ENCODE data around the gene LTBP1. TPM values are rescaled to one million over a fixed set of nuclear protein-coding genes. Genes with fewer than 3 reads are reported as not detected.

Gene LTBP1
- total RNA-seq, 1 experiment from 2014 or later, result 119 TPM

GRCh38 chr2:33121925-33122324 lies 175.2 kb downstream of the LTBP1 start:
- POLR2A ChIA-PET, result interaction anchor here (0.6 to 0.7 kb wide), 2 partner anchors 220 to 621 kb away, joined by 3 to 4 read pairs; no protein-coding TSS in a partner anchor
- no peak for DNase-seq (ENCODE audit: unreplicated experiment)
- intact Hi-C loops (cut with micrococcal nuclease), result no loop called here
- TF ChIP-seq, protein P1, sequence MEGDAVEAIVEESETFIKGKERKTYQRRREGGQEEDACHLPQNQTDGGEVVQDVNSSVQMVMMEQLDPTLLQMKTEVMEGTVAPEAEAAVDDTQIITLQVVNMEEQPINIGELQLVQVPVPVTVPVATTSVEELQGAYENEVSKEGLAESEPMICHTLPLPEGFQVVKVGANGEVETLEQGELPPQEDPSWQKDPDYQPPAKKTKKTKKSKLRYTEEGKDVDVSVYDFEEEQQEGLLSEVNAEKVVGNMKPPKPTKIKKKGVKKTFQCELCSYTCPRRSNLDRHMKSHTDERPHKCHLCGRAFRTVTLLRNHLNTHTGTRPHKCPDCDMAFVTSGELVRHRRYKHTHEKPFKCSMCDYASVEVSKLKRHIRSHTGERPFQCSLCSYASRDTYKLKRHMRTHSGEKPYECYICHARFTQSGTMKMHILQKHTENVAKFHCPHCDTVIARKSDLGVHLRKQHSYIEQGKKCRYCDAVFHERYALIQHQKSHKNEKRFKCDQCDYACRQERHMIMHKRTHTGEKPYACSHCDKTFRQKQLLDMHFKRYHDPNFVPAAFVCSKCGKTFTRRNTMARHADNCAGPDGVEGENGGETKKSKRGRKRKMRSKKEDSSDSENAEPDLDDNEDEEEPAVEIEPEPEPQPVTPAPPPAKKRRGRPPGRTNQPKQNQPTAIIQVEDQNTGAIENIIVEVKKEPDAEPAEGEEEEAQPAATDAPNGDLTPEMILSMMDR (IDR thresholded peaks at IDR 0.05; ENCODE audit: unreplicated experiment), result no peak
- Mint-ChIP-seq H3K36me3 (ENCODE audit: insufficient read depth, unreplicated experiment) (no peaks in the 10 kb centered on the region), H3K4me1 (ENCODE audit: insufficient read depth, unreplicated experiment) (peaks cover 7% of the 10 kb centered on the region), H3K9me3 (ENCODE audit: unreplicated experiment) (no peaks in the 10 kb centered on the region), H3K4me3 (ENCODE audit: unreplicated experiment) (no peak overlapping the region), H3K27ac (ENCODE audit: low read depth, unreplicated experiment) (no peak overlapping the region), H3K27me3 (ENCODE audit: insufficient read depth, unreplicated experiment) (no peaks in the 10 kb centered on the region)
- BruUV-seq (replicated peaks), result no TSS peak
- CTCF ChIA-PET, result interaction anchor here (0.7 kb wide), 1 partner anchor 16 kb away, joined by 3 read pairs; no protein-coding TSS in a partner anchor

DNA sequence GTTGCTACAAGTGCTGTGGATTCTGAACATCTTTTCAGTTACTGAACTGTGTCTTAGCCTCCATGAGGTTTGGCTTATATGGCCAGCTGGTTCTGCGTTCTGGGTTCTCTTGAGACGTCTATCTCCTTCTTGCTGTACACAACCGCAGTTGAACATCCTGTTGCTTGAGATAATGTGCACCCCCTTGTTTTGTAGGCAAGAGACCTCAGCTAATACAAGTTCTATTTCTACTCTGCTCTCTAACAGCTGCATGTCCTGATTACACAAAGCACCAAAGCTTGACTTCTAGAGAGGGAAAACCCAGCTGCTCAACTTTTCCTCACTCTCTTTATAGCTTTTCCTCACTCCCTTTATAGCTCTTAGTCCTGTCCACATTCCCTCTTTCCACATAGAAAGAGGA lies 176.0 kb downstream of the LTBP1 start:
- ChIA-PET POLR2A (interaction anchor here (0.7 to 1.2 kb wide), 3 partner anchors 29 to 53 kb away, joined by 3 to 4 read pairs (median 3); no protein-coding TSS in a partner anchor), CTCF (no interaction called here)
- no peaks in the 10 kb centered on the region for H3K27me3 Mint-ChIP-seq (ENCODE audit: insufficient read depth, unreplicated experiment)
- H3K36me3 Mint-ChIP-seq (ENCODE audit: insufficient read depth, unreplicated experiment), result no peaks in the 10 kb centered on the region
- H3K4me3 Mint-ChIP-seq (ENCODE audit: unreplicated experiment), result no peak overlapping the region
- no TSS peak for BruUV-seq (replicated peaks)
- no peak for DNase-seq (ENCODE audit: unreplicated experiment)
- TF ChIP-seq, protein P1 (IDR thresholded peaks at IDR 0.05; ENCODE audit: unreplicated experiment), result no peak
- H3K9me3 Mint-ChIP-seq (ENCODE audit: unreplicated experiment), result no peaks in the 10 kb centered on the region
- intact Hi-C loops (cut with micrococcal nuclease), result no loop called here
- peak overlapping the region; percentile 70 for H3K27ac Mint-ChIP-seq (ENCODE audit: low read depth, unreplicated experiment)
- H3K4me1 Mint-ChIP-seq (ENCODE audit: insufficient read depth, unreplicated experiment), result peaks cover 14% of the 10 kb centered on the region

DNA sequence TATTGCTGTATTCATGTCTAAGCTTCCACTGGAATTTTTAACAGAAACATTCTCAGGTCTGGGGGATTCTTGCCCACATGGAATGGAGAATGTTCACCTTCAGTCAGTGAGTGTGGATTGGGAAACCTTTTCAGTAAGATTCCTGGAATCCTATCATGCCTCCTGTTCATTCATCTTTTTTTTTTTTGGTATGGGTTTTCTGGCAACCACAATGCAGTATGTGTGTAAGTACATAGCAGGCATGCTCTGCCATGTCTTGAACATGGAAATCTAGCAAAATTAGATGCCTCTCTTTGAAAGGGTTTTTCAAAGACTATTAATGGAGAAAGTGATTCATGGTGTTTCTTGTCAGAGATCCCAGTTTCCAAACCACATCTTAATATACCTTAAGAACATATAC lies 176.5 kb downstream of the LTBP1 start:
- CTCF ChIA-PET, result no interaction called here
- H3K27me3 Mint-ChIP-seq (ENCODE audit: insufficient read depth, unreplicated experiment), result no peaks in the 10 kb centered on the region
- TF ChIP-seq, protein P1 (IDR thresholded peaks at IDR 0.05; ENCODE audit: unreplicated experiment), result no peak

DNA sequence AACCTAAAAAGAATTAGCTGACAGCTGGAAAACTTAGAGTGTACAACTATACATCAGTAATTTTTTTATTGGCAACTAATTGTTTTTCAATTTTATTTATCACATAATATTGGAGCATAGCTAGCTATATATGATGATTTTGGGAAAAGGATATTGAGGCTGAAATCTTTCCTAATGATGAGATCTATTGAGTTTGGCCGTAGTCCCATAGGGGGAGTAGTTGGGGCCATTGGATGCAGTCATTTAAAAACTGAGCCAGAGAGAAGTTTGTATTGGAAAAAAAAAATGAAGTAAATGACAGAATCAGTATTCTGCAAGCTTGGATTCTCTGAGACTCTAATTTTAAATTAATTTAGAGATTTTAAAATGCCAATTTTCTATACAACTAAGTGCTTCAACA lies 179.8 kb downstream of the LTBP1 start:
- TF ChIP-seq, protein P1 (IDR thresholded peaks at IDR 0.05; ENCODE audit: unreplicated experiment), result no peak
- POLR2A ChIA-PET, result interaction anchor here (0.7 to 1.1 kb wide), 2 partner anchors 56 to 268 kb away, joined by 3 read pairs; no protein-coding TSS in a partner anchor
- H3K27ac Mint-ChIP-seq (ENCODE audit: low read depth, unreplicated experiment), result no peak overlapping the region
- intact Hi-C loops (cut with micrococcal nuclease), result no loop called here
- CTCF ChIA-PET, result interaction anchor here (0.7 kb wide), 1 partner anchor 57 kb away, joined by 3 read pairs; no protein-coding TSS in a partner anchor
- H3K4me3 Mint-ChIP-seq (ENCODE audit: unreplicated experiment), result no peak overlapping the region
- peaks cover 23% of the 10 kb centered on the region for H3K4me1 Mint-ChIP-seq (ENCODE audit: insufficient read depth, unreplicated experiment)
- H3K9me3 Mint-ChIP-seq (ENCODE audit: unreplicated experiment), result no peaks in the 10 kb centered on the region
- H3K27me3 Mint-ChIP-seq (ENCODE audit: insufficient read depth, unreplicated experiment), result no peaks in the 10 kb centered on the region
- H3K36me3 Mint-ChIP-seq (ENCODE audit: insufficient read depth, unreplicated experiment), result no peaks in the 10 kb centered on the region
- no TSS peak for BruUV-seq (replicated peaks)
- no peak for DNase-seq (ENCODE audit: unreplicated experiment)

More for the DNA sequence above, 176.5 kb downstream of the LTBP1 start:
- no peak overlapping the region for H3K4me3 Mint-ChIP-seq (ENCODE audit: unreplicated experiment)
- peaks cover 15% of the 10 kb centered on the region for H3K4me1 Mint-ChIP-seq (ENCODE audit: insufficient read depth, unreplicated experiment)
- H3K36me3 Mint-ChIP-seq (ENCODE audit: insufficient read depth, unreplicated experiment), result no peaks in the 10 kb centered on the region
- H3K9me3 Mint-ChIP-seq (ENCODE audit: unreplicated experiment), result no peaks in the 10 kb centered on the region
- POLR2A ChIA-PET, result interaction anchor here (0.7 to 1.2 kb wide), 5 partner anchors 11 to 145 kb away, joined by 3 to 5 read pairs (median 3); no protein-coding TSS in a partner anchor
- intact Hi-C loops (cut with micrococcal nuclease), result no loop called here
- H3K27ac Mint-ChIP-seq (ENCODE audit: low read depth, unreplicated experiment), result peak overlapping the region; percentile 70
- DNase-seq (ENCODE audit: unreplicated experiment), result no peak
- no TSS peak for BruUV-seq (replicated peaks)

Data from MCF 10A (cell line).